Breast epithelium (tissue), 3 donors: ENCODE measurements around the gene GPR63.

ENCODE experiments used
- CTCF ChIP-seq, 3 donors: fragments of 450-650 bp; IDR thresholded peaks; one replicate each; pipeline ENCODE4 v1.5.1; 2016 to 2017; ENCODE audit warnings: antibody characterized with exemption in 3 of 3, mild to moderate bottlenecking in 3 of 3, moderate library complexity in 3 of 3
- POLR2A ChIP-seq: fragments of 450-650 bp; IDR thresholded peaks from one replicate; pipeline ENCODE4 v1.6.1; 2016; ENCODE audit warnings: antibody characterized with exemption, mild to moderate bottlenecking, moderate library complexity
- POLR2AphosphoS5 ChIP-seq, 3 donors: sonication (generic); formaldehyde crosslinking; IDR thresholded peaks; one replicate each; pipeline ENCODE4 v1.6.1; 2017; ENCODE audit warnings: antibody characterized with exemption in 3 of 3

- TF ChIP-seq POLR2AphosphoS5 (IDR thresholded peaks at IDR 0.05) (no peak), CTCF (IDR thresholded peaks at IDR 0.05) (no peak), POLR2A (no peak)
Measured at GRCh38 chr6:96783307-96783706, 54.0 kb downstream of the GPR63 start.
